HCT116 (cell line): ENCODE data around the gene EXOC4. TPM values are rescaled to one million over a fixed set of nuclear protein-coding genes. Genes with fewer than 3 reads are reported as not detected.
A peak's percentile ranks its signal among the peaks of the same experiment; 100 is the strongest.

Experiments
- ATAC-seq: fragments of 200-7000 bp; cut with Tn5 transposase; 2 replicates; pipeline ENCODE4 v1.9.1; 2020; ENCODE audit warnings: mild to moderate bottlenecking, moderate library complexity
- BruUV-seq: library from RNA; stranded (reverse); fragments of 400-500 nt; replicated peaks from 2 replicates; lab custom pipeline; 2021; lab: Mats Ljungman, UMichigan
- CTCF ChIA-PET: fragments of 300-600 bp; sonication (Branson Sonifier 250); formaldehyde crosslinking; loops from one replicate; lab custom pipeline; 2021; ENCODE audit warnings: antibody characterized with exemption; lab: Charles Lee
- POLR2A ChIA-PET: fragments of 300-600, 350-600 bp; sonication (Branson Sonifier 250); formaldehyde crosslinking; loops from one replicate; lab custom pipeline; 2021; ENCODE audit warnings: antibody characterized with exemption; lab: Charles Lee
- RAD21 ChIA-PET, 2 experiments: fragments of 300-600 bp; sonication (Branson Sonifier 250); formaldehyde crosslinking; loops; one replicate each; lab custom pipeline; 2023; ENCODE audit warnings: low total read pairs in 2 of 2; ENCODE audit not compliant: uncharacterized antibody in 2 of 2, unreplicated experiment in 2 of 2, low non-redundant PET in 1 of 2; lab: Charles Lee
- DNase-seq: peaks from one replicate; pipeline ENCODE4 v3.0.0-alpha.2; 2010; ENCODE audit warnings: low read depth, low spot score
- H2AFZ ChIP-seq: fragments of 200-600 bp; shearing (Covaris generic), sonication (generic); 2 replicates; pipeline ENCODE4 v1.6.1; 2017; ENCODE audit warnings: low read depth, mixed run types, mixed read lengths, antibody characterized with exemption, low read length; ENCODE audit not compliant: poor library complexity, severe bottlenecking
- H3K27ac ChIP-seq: 2 replicates; pipeline ENCODE4 v1.5.1; 2012; ENCODE audit warnings: low read depth, low read length
- H3K27me3 ChIP-seq: fragments of 200-600 bp; sonication (generic); 2 replicates; pipeline ENCODE4 v1.6.1; 2016; ENCODE audit warnings: mixed run types, low read length, mixed read lengths; ENCODE audit not compliant: insufficient read depth
- H3K36me3 ChIP-seq, 2 experiments: fragments of 200-500 bp in 1 of 2; fragments of 200-600 bp in 1 of 2; sonication (Bioruptor generic) in 1 of 2; sonication (generic) in 1 of 2; 2 replicates each; pipeline versions ENCODE4 v1.5.1 to v1.6.1; 2014 to 2016; ENCODE audit warnings: low read length in 2 of 2, inconsistent platforms in 1 of 2, mixed read lengths in 1 of 2, mixed run types in 1 of 2; ENCODE audit not compliant: insufficient read depth in 2 of 2, control insufficient read depth in 1 of 2
- H3K4me1 ChIP-seq, 2 experiments: fragments of 200-600 bp in 1 of 2; sonication (generic) in 1 of 2; 2 replicates each; pipeline versions ENCODE4 v1.5.1 to v1.6.1; 2012 to 2017; ENCODE audit warnings: low read length in 2 of 2, inconsistent platforms in 1 of 2, mild to moderate bottlenecking in 1 of 2, mixed read lengths in 1 of 2, mixed run types in 1 of 2, moderate library complexity in 1 of 2; ENCODE audit not compliant: insufficient read depth in 2 of 2, control insufficient read depth in 1 of 2
- H3K4me2 ChIP-seq: fragments of 200-600 bp; sonication (generic); 2 replicates; pipeline ENCODE4 v1.6.1; 2017; ENCODE audit warnings: mixed run types, low read length, mixed read lengths
- H3K4me3 ChIP-seq, 2 experiments: fragments of 200-600 bp in 1 of 2; sonication (generic) in 1 of 2; replicated peaks in 1 of 2; 2 replicates each; pipeline ENCODE4 v1.5.1; 2011 to 2016; ENCODE audit warnings: low read length in 2 of 2, control low read depth in 1 of 2, low read depth in 1 of 2, mild to moderate bottlenecking in 1 of 2, mixed read lengths in 1 of 2, mixed run types in 1 of 2
- H3K79me2 ChIP-seq: fragments of 200-600 bp; sonication (generic); 2 replicates; pipeline ENCODE4 v1.6.1; 2017; ENCODE audit warnings: mild to moderate bottlenecking, mixed run types, low read length, moderate library complexity, mixed read lengths; ENCODE audit not compliant: insufficient read depth
- H3K9ac ChIP-seq: fragments of 200-600 bp; sonication (generic); 2 replicates; pipeline ENCODE4 v1.6.1; 2016; ENCODE audit warnings: low read length, mixed read lengths
- H3K9me2 ChIP-seq: fragments of 200-600 bp; sonication (generic), shearing (Covaris generic); 2 replicates; pipeline ENCODE4 v1.6.1; 2017; ENCODE audit warnings: mixed run types, mild to moderate bottlenecking, moderate library complexity; ENCODE audit not compliant: insufficient read depth
- H3K9me3 ChIP-seq, 2 experiments: fragments of 200-500 bp in 1 of 2; fragments of 200-600 bp in 1 of 2; sonication (Bioruptor generic) in 1 of 2; sonication (generic) in 1 of 2; 2 replicates each; pipeline ENCODE4 v1.6.1; 2014 to 2017; ENCODE audit warnings: low read length in 2 of 2, mixed read lengths in 2 of 2, inconsistent platforms in 1 of 2, low read depth in 1 of 2, mild to moderate bottlenecking in 1 of 2, mixed run types in 1 of 2, moderate library complexity in 1 of 2; ENCODE audit not compliant: control insufficient read depth in 1 of 2, insufficient read depth in 1 of 2
- H4K20me1 ChIP-seq: fragments of 200-600 bp; sonication (generic), shearing (Covaris generic); 2 replicates; pipeline ENCODE4 v1.6.1; 2017; ENCODE audit warnings: mixed run types, mild to moderate bottlenecking, moderate library complexity; ENCODE audit not compliant: insufficient read depth
- CBX3 ChIP-seq: IDR thresholded peaks from 2 replicates; pipeline ENCODE4 v1.6.1; 2012; ENCODE audit warnings: low read depth
- ELF1 ChIP-seq: IDR thresholded peaks from 2 replicates; pipeline ENCODE4 v1.6.1; 2012; ENCODE audit warnings: low read depth, borderline replicate concordance
- EZH2 ChIP-seq: fragments of 200-600 bp; sonication (generic); IDR thresholded peaks from 2 replicates; pipeline ENCODE4 v1.6.1; 2017; ENCODE audit warnings: antibody characterized with exemption, mixed run types
- FOSL1 ChIP-seq: IDR thresholded peaks from 2 replicates; pipeline ENCODE4 v1.6.1; 2012; ENCODE audit warnings: low read depth
- JUND ChIP-seq: IDR thresholded peaks from 2 replicates; pipeline ENCODE4 v1.6.1; 2012
- POLR2A ChIP-seq: IDR thresholded peaks from 2 replicates; pipeline ENCODE4 v1.7.0; 2011; ENCODE audit warnings: borderline replicate concordance; ENCODE audit not compliant: insufficient read depth, insufficient read length; ENCODE audit errors: extremely low read depth
- POLR2AphosphoS5 ChIP-seq: IDR thresholded peaks from 2 replicates; pipeline ENCODE4 v1.6.1; 2011; ENCODE audit warnings: mild to moderate bottlenecking, low read depth, low read length, moderate library complexity
- RAD21 ChIP-seq: IDR thresholded peaks from 2 replicates; pipeline ENCODE4 v1.6.1; 2012; ENCODE audit warnings: low read depth, mild to moderate bottlenecking
- SIN3A ChIP-seq: IDR thresholded peaks from 2 replicates; pipeline ENCODE4 v1.6.1; 2012; ENCODE audit warnings: low read depth
- SRF ChIP-seq: IDR thresholded peaks from 2 replicates; pipeline ENCODE4 v1.6.1; 2012; ENCODE audit warnings: low read depth
- TCF7L2 ChIP-seq: IDR thresholded peaks from 2 replicates; pipeline ENCODE4 v1.7.0; 2011; ENCODE audit warnings: borderline replicate concordance, inconsistent platforms; ENCODE audit not compliant: insufficient read depth, insufficient read length; ENCODE audit errors: extremely low read depth
- intact Hi-C: fragments of 100-400 bp; cut with micrococcal nuclease; formaldehyde crosslinking; loops from 2 replicates; pipeline ENCODE4 v1.10.0; 2022
- total RNA-seq: library from RNA; stranded (reverse); gene quantifications from one replicate; pipeline ENCODE4 v1.2.1, GENCODE V29; 2021; ENCODE audit not compliant: unreplicated experiment
- TF ChIP-seq, protein P1 (sequence below): IDR thresholded peaks from 2 replicates; pipeline ENCODE4 v1.6.1; 2012
- TF ChIP-seq, protein P2 (sequence below): IDR thresholded peaks from 2 replicates; pipeline ENCODE4 v1.6.1; 2012
- TF ChIP-seq, protein P3 (sequence below): IDR thresholded peaks from 2 replicates; pipeline ENCODE4 v1.6.1; 2011; ENCODE audit warnings: mild to moderate bottlenecking, low read length, moderate library complexity; ENCODE audit not compliant: insufficient replicate concordance; ENCODE audit errors: extremely low read depth

EXOC4 gene
- total RNA-seq, 1 experiment from 2014 or later, result 40.3 TPM

DNA sequence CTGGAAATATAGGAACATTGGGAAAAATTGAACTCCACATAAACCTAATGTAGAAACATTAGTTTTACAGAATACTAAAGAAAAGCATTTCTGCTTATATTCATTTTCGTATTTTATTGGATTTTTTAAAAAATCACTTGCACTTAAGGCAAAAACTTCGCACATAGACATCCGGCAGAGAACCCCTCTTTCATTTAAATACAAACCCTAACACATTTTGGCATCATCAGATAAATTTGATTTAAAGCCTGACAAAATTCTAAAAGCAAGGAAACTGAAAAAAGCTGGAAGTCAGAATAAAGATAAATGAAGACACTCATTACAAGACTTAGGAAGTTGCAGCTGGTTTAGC, 396 bp upstream of the EXOC4 start:
- CTCF ChIA-PET, result interaction anchor here (0.6 kb wide), 1 partner anchor 1361 kb away, joined by 9 read pairs; no protein-coding TSS in a partner anchor
- Histone ChIP-seq H3K27me3 (no peaks in the 10 kb centered on the region), H4K20me1 (no peaks in the 10 kb centered on the region), H3K4me3 (peak overlapping the region; percentile 20 to 95; a peak in 2 of 4 replicates), H3K36me3 (no peaks in the 10 kb centered on the region), H3K9me2 (no peaks in the 10 kb centered on the region), H3K9me3 (no peaks in the 10 kb centered on the region), H2AFZ (peak overlapping the region; percentile 98), H3K27ac (no peak overlapping the region), H3K9ac (no peak overlapping the region), H3K4me1 (peaks cover 3 to 10% of the 10 kb centered on the region in 2 experiments; a peak in 2 of 4 replicates), H3K4me2 (peak overlapping the region; percentile 51), H3K79me2 (peaks cover 35% of the 10 kb centered on the region)
- TF ChIP-seq SRF, result 0 out of 2 replicates have a peak, but pooled peaks have one; percentile 2
- TF ChIP-seq, protein P1, sequence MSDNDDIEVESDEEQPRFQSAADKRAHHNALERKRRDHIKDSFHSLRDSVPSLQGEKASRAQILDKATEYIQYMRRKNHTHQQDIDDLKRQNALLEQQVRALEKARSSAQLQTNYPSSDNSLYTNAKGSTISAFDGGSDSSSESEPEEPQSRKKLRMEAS, result no peak
- TF ChIP-seq TCF7L2, result no peak
- TF ChIP-seq, protein P2, sequence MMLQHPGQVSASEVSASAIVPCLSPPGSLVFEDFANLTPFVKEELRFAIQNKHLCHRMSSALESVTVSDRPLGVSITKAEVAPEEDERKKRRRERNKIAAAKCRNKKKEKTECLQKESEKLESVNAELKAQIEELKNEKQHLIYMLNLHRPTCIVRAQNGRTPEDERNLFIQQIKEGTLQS, result no peak
- TF ChIP-seq ELF1, result no peak
- RAD21 ChIA-PET, result no interaction called here
- no TSS peak for BruUV-seq
- DNase-seq (no peak), ATAC-seq (no peak)
- intact Hi-C loops, result no loop called here
- POLR2A ChIA-PET, result interaction anchor here (1.5 kb wide), 1 partner anchor 16 kb away, joined by 4 read pairs; no protein-coding TSS in a partner anchor

DNA sequence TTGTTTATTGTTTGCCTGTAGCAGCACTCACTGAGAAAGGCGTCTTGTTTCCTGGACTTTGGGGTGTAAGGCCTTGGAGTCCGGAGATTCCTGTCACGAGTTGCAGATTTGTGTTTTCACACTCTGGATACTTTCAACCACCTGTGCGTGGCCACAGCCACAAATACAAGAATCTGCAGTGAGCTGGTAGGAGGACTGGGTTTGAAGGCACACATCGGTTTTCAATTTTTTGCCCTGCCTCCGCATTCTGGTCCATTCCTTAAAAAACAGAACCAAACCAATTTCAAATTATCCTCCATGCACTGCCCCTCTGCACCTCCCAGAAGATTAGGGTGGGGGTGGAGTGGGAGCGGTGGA, 619 bp downstream of the EXOC4 start:
- Histone ChIP-seq H3K4me2 (peak overlapping the region; percentile 84), H3K27ac (no peak overlapping the region), H4K20me1 (no peaks in the 10 kb centered on the region), H3K9me2 (no peaks in the 10 kb centered on the region), H3K9me3 (no peaks in the 10 kb centered on the region), H3K4me3 (peak overlapping the region; percentile 95 to 96), H3K27me3 (no peaks in the 10 kb centered on the region), H3K36me3 (no peaks in the 10 kb centered on the region), H2AFZ (peak overlapping the region; percentile 25), H3K79me2 (peaks cover 46% of the 10 kb centered on the region), H3K4me1 (peaks cover 3 to 10% of the 10 kb centered on the region in 2 experiments; a peak in 2 of 4 replicates), H3K9ac (peak overlapping the region; percentile 81)
- BruUV-seq, result no TSS peak
- CTCF ChIA-PET, result no interaction called here
- RAD21 ChIA-PET, result no interaction called here
- intact Hi-C loops, result no loop called here
- peak; percentile 13; the same call in 1 of the 2 replicates for ATAC-seq
- POLR2A ChIA-PET, result interaction anchor here (1.5 kb wide), 1 partner anchor 15 kb away, joined by 4 read pairs; no protein-coding TSS in a partner anchor
- no peak for DNase-seq
- TF ChIP-seq CBX3, result no peak
- TF ChIP-seq, protein P3, sequence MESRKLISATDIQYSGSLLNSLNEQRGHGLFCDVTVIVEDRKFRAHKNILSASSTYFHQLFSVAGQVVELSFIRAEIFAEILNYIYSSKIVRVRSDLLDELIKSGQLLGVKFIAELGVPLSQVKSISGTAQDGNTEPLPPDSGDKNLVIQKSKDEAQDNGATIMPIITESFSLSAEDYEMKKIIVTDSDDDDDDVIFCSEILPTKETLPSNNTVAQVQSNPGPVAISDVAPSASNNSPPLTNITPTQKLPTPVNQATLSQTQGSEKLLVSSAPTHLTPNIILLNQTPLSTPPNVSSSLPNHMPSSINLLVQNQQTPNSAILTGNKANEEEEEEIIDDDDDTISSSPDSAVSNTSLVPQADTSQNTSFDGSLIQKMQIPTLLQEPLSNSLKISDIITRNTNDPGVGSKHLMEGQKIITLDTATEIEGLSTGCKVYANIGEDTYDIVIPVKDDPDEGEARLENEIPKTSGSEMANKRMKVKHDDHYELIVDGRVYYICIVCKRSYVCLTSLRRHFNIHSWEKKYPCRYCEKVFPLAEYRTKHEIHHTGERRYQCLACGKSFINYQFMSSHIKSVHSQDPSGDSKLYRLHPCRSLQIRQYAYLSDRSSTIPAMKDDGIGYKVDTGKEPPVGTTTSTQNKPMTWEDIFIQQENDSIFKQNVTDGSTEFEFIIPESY, result no peak
- no peak for TF ChIP-seq RAD21
- no peak for TF ChIP-seq POLR2A
- no peak for TF ChIP-seq JUND
- TF ChIP-seq FOSL1, result no peak
- no peak for TF ChIP-seq EZH2
- TF ChIP-seq POLR2AphosphoS5, result no peak
- TF ChIP-seq SRF, result no peak
- TF ChIP-seq SIN3A, result no peak; the same call in 1 of the 2 replicates
